Measurements from ENCODE around the gene NR1D2.
"Not testable (repeated sequence)": the region's sequence is repeated elsewhere in the genome, so short reads cannot be mapped to it uniquely, and the experiment has no call there.

DNA sequence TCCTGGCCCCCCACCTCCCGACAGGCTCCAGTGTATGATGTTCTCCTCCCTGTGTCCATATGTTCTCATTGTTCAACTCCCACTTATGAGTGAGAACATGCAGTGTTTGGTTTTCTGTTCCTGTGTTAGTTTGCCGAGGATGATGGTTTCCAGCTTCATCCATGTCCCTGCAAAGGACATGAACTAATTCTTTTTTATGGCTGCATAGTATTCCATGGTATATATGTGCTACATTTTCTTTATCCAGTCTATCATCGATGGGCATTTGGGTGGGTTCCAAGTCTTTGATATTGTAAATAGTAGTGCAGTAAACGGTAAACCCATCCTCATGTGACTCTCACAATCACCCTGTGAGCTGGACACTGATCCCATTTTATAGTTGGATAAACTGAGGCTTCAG is 81.6 kb downstream of the NR1D2 start:
- TF ChIP-seq, protein P1, sequence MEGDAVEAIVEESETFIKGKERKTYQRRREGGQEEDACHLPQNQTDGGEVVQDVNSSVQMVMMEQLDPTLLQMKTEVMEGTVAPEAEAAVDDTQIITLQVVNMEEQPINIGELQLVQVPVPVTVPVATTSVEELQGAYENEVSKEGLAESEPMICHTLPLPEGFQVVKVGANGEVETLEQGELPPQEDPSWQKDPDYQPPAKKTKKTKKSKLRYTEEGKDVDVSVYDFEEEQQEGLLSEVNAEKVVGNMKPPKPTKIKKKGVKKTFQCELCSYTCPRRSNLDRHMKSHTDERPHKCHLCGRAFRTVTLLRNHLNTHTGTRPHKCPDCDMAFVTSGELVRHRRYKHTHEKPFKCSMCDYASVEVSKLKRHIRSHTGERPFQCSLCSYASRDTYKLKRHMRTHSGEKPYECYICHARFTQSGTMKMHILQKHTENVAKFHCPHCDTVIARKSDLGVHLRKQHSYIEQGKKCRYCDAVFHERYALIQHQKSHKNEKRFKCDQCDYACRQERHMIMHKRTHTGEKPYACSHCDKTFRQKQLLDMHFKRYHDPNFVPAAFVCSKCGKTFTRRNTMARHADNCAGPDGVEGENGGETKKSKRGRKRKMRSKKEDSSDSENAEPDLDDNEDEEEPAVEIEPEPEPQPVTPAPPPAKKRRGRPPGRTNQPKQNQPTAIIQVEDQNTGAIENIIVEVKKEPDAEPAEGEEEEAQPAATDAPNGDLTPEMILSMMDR (IDR thresholded peaks at IDR 0.05), result not testable (repeated sequence)
- not testable (repeated sequence) for TF ChIP-seq POLR2A (IDR thresholded peaks at IDR 0.05)
